Coronary artery (tissue), 2 donors: Measurements from ENCODE around the gene MAP3K5.

Experiments
- DNase-seq: peaks from one replicate; pipeline ENCODE4 v3.0.0-alpha.2; 2017; ENCODE audit warnings: low spot score
- H3K27ac ChIP-seq, 2 donors: fragments of 200-600 bp; sonication (generic); one replicate each; pipeline ENCODE4 v1.5.1; 2016 to 2019
- H3K4me3 ChIP-seq: fragments of 200-600 bp; sonication (generic); 2 replicates; pipeline ENCODE4 v1.5.1; 2016; ENCODE audit warnings: mild to moderate bottlenecking, moderate library complexity
- CTCF ChIP-seq: fragments of 200-600 bp; sonication (generic); IDR thresholded peaks from one replicate; pipeline ENCODE4 v1.5.1; 2019; ENCODE audit warnings: antibody characterized with exemption

The MAP3K5 gene

GRCh38 chr6:136651982-136652381 is 140.3 kb downstream of the MAP3K5 start:
- no peak for DNase-seq
- TF ChIP-seq CTCF: no peak
- Histone ChIP-seq H3K4me3 (no peak overlapping the region), H3K27ac (no peak overlapping the region)

- DNase-seq: no peak
- no peak for TF ChIP-seq CTCF
- peak overlapping the region; percentile 36 for H3K4me3 ChIP-seq
- H3K27ac ChIP-seq: peak overlapping the region; percentile 58 to 62
Observed at GRCh38 chr6:136647363-136647852, 144.9 kb downstream of the MAP3K5 start.

- Histone ChIP-seq H3K4me3 (no peak overlapping the region), H3K27ac (peak overlapping the region; percentile 17 to 62)
- TF ChIP-seq CTCF: no peak
- no peak for DNase-seq
Observed at GRCh38 chr6:136646377-136646776, 145.9 kb downstream of the MAP3K5 start.

GRCh38 chr6:136644597-136644952 is 147.7 kb downstream of the MAP3K5 start:
- no peak for DNase-seq
- H3K4me3 ChIP-seq: no peak overlapping the region
- peak overlapping the region; percentile 32 to 84 for H3K27ac ChIP-seq
- no peak for TF ChIP-seq CTCF

- peak; percentile 74 for TF ChIP-seq CTCF
- Histone ChIP-seq H3K4me3 (no peak overlapping the region), H3K27ac (peak overlapping the region; percentile 32 to 84)
- peak; percentile 91 for DNase-seq
Observed at GRCh38 chr6:136643850-136644596, 148.3 kb downstream of the MAP3K5 start.

GRCh38 chr6:136641873-136642465 is 150.3 kb downstream of the MAP3K5 start:
- H3K27ac ChIP-seq: no peak overlapping the region
- H3K4me3 ChIP-seq: no peak overlapping the region
- no peak for TF ChIP-seq CTCF
- DNase-seq: no peak

- Histone ChIP-seq H3K27ac (no peak overlapping the region), H3K4me3 (no peak overlapping the region)
- DNase-seq: no peak
- no peak for TF ChIP-seq CTCF
Observed at GRCh38 chr6:136641166-136641565, 151.1 kb downstream of the MAP3K5 start.
